Keratinocyte (primary cell): ENCODE results near the gene SELENOK. TPM values are rescaled to one million over a fixed set of nuclear protein-coding genes. Genes with fewer than 3 reads are reported as not detected.

Experiments
- DNase-seq: peaks from one replicate; pipeline ENCODE4 v3.0.0-alpha.2; 2011; ENCODE audit warnings: low read depth, missing footprints, low spot score
- FAIRE-seq: peaks from 2 replicates; lab custom pipeline; 2011; peaks lifted over from hg19 to GRCh38; lab: Jason Lieb, UNC
- H2AFZ ChIP-seq: 2 replicates; pipeline ENCODE4 v1.6.0; 2012; ENCODE audit warnings: low read length, control low read depth, inconsistent platforms; ENCODE audit not compliant: control insufficient read depth
- H3K27ac ChIP-seq: 2 replicates; pipeline ENCODE4 v1.5.1; 2011; ENCODE audit warnings: low read length; ENCODE audit not compliant: control insufficient read depth, insufficient read depth
- H3K27me3 ChIP-seq: 3 replicates; pipeline ENCODE4 v1.6.0; 2011; ENCODE audit warnings: low read length; ENCODE audit not compliant: control insufficient read depth, insufficient read depth; ENCODE audit errors: extremely low read depth
- H3K36me3 ChIP-seq, 2 experiments: 2 replicates in 1 of 2; 3 replicates in 1 of 2; pipeline ENCODE4 v1.5.1; 2011; ENCODE audit warnings: low read length in 2 of 2, mild to moderate bottlenecking in 1 of 2; ENCODE audit not compliant: control insufficient read depth in 2 of 2, insufficient read depth in 2 of 2; ENCODE audit errors: extremely low read depth in 1 of 2
- H3K4me1 ChIP-seq: 3 replicates; pipeline ENCODE4 v1.5.1; 2011; ENCODE audit warnings: low read length; ENCODE audit not compliant: control insufficient read depth, insufficient read depth; ENCODE audit errors: extremely low read depth
- H3K4me2 ChIP-seq: 3 replicates; pipeline ENCODE4 v1.6.0; 2011; ENCODE audit warnings: low read depth, low read length; ENCODE audit not compliant: control insufficient read depth, insufficient read depth; ENCODE audit errors: extremely low read depth
- H3K4me3 ChIP-seq, 3 experiments: fragments of 200-600 bp in 1 of 3; sonication (generic) in 1 of 3; 2 replicates in 2 of 3; 3 replicates in 1 of 3; pipeline ENCODE4 v1.5.1; 2011 to 2016; ENCODE audit warnings: low read length in 3 of 3, mild to moderate bottlenecking in 3 of 3, control low read depth in 2 of 3, inconsistent platforms in 1 of 3, low read depth in 1 of 3, mixed read lengths in 1 of 3, mixed run types in 1 of 3, moderate library complexity in 1 of 3; ENCODE audit not compliant: control insufficient read depth in 2 of 3, insufficient read depth in 2 of 3; ENCODE audit errors: extremely low read depth in 1 of 3
- H3K79me2 ChIP-seq: 2 replicates; pipeline ENCODE4 v1.6.0; 2012; ENCODE audit warnings: low read length; ENCODE audit not compliant: control insufficient read depth, insufficient read depth
- H3K9ac ChIP-seq: 3 replicates; pipeline ENCODE4 v1.6.0; 2011; ENCODE audit warnings: low read length; ENCODE audit not compliant: control insufficient read depth, insufficient read depth; ENCODE audit errors: extremely low read depth
- H3K9me1 ChIP-seq: 3 replicates; pipeline ENCODE4 v1.6.0; 2011; ENCODE audit warnings: low read length; ENCODE audit not compliant: control insufficient read depth, insufficient read depth; ENCODE audit errors: extremely low read depth
- H3K9me3 ChIP-seq: 2 replicates; pipeline ENCODE4 v1.5.1; 2012; ENCODE audit warnings: low read depth, low read length; ENCODE audit not compliant: control insufficient read depth
- H4K20me1 ChIP-seq: 3 replicates; pipeline ENCODE4 v1.6.0; 2011; ENCODE audit warnings: low read length; ENCODE audit not compliant: control insufficient read depth, insufficient read depth; ENCODE audit errors: extremely low read depth
- CTCF ChIP-seq, 3 experiments: IDR thresholded peaks in 1 of 3; conservative IDR thresholded peaks in 1 of 3; optimal IDR thresholded peaks in 1 of 3; 2 replicates in 2 of 3; 3 replicates in 1 of 3; pipeline versions ENCODE3 to v1.5.1; 2011; ENCODE audit warnings: low read length in 3 of 3, mild to moderate bottlenecking in 3 of 3, moderate library complexity in 2 of 3, control low read depth in 1 of 3, inconsistent platforms in 1 of 3; ENCODE audit not compliant: insufficient read depth in 2 of 3; ENCODE audit errors: extremely low read depth in 1 of 3
- EZH2 ChIP-seq: IDR thresholded peaks from one replicate; pipeline ENCODE4 v1.6.1; 2012; ENCODE audit warnings: inconsistent platforms, mild to moderate bottlenecking, low read length, moderate library complexity
- dilution Hi-C: fragments of 300-500 bp; cut with MboI; formaldehyde crosslinking; loops from one replicate; pipeline ENCODE4 v1.7.0; 2020; ENCODE audit warnings: low sequenced_read_pairs; ENCODE audit not compliant: extremely low pct_ligation_motif_present
- polyA plus RNA-seq, 5 experiments: library from polyadenylated mRNA; depleted of rRNA in 3 of 5; stranded (reverse) in 3 of 5; stranded (forward) in 1 of 5; unstranded in 1 of 5; fragments of >200 nt; gene quantifications; 1 replicate in 1 of 5; 2 replicates in 3 of 5; 3 replicates in 1 of 5; pipeline versions ENCODE4 v1.2.1 to v1.2.3, GENCODE V29; 2011 to 2012; ENCODE audit warnings: missing spikeins in 2 of 5, low read depth in 1 of 5, low replicate concordance in 1 of 5

Gene SELENOK
- polyA plus RNA-seq, 1 donor (not counting 4 experiments of a cell fraction or from before 2014, with no cell fraction given), result 94.9 TPM

GRCh38 chr3:53902067-53902466, 10.4 kb upstream of the SELENOK start:
- Histone ChIP-seq H3K9me1 (no peaks in the 10 kb centered on the region), H3K9ac (no peak overlapping the region), H3K4me1 (peaks cover 2% of the 10 kb centered on the region), H3K27me3 (no peaks in the 10 kb centered on the region), H4K20me1 (no peaks in the 10 kb centered on the region), H2AFZ (no peak overlapping the region), H3K4me2 (no peak overlapping the region), H3K4me3 (no peak overlapping the region), H3K79me2 (no peaks in the 10 kb centered on the region), H3K36me3 (no peaks in the 10 kb centered on the region), H3K27ac (no peak overlapping the region), H3K9me3 (no peaks in the 10 kb centered on the region)
- FAIRE-seq (no peak), DNase-seq (no peak)
- dilution Hi-C loops, result no loop called here
- TF ChIP-seq CTCF (optimal IDR thresholded peaks at IDR 0.05 in 1 of 3, IDR thresholded peaks at IDR 0.05 in 1 of 3, conservative IDR thresholded peaks at IDR 0.05 in 1 of 3; ENCODE audit: extremely low read depth in 1 of 3, insufficient read depth in 2 of 3, low read length in 3 of 3) (no peak), EZH2 (no peak)

GRCh38 chr3:53900666-53901331, 9.1 kb upstream of the SELENOK start:
- H3K36me3 ChIP-seq, result no peaks in the 10 kb centered on the region
- H3K4me3 ChIP-seq, result no peak overlapping the region
- H3K27me3 ChIP-seq, result no peaks in the 10 kb centered on the region
- H3K4me1 ChIP-seq, result peaks cover 2% of the 10 kb centered on the region
- H3K9ac ChIP-seq, result no peak overlapping the region
- no peak for TF ChIP-seq EZH2
- no peak for TF ChIP-seq CTCF (optimal IDR thresholded peaks at IDR 0.05 in 1 of 3, IDR thresholded peaks at IDR 0.05 in 1 of 3, conservative IDR thresholded peaks at IDR 0.05 in 1 of 3; ENCODE audit: extremely low read depth in 1 of 3, insufficient read depth in 2 of 3, low read length in 3 of 3)
- H3K4me2 ChIP-seq, result no peak overlapping the region
- no peak overlapping the region for H2AFZ ChIP-seq
- dilution Hi-C loops, result no loop called here
- H3K9me3 ChIP-seq, result no peaks in the 10 kb centered on the region
- no peaks in the 10 kb centered on the region for H3K9me1 ChIP-seq
- no peak overlapping the region for H3K27ac ChIP-seq
- DNase-seq (no peak), FAIRE-seq (no peak)
- no peaks in the 10 kb centered on the region for H4K20me1 ChIP-seq
- H3K79me2 ChIP-seq, result no peaks in the 10 kb centered on the region
